Ishikawa (cell line): ENCODE results near the gene HMGB3.

Source experiments
- CEBPB ChIP-seq: IDR thresholded peaks from 2 replicates; pipeline ENCODE4 v1.6.1; 2012
- CREB1 ChIP-seq: IDR thresholded peaks from 2 replicates; pipeline ENCODE4 v1.6.1; 2012; ENCODE audit warnings: low read depth
- EGR1 ChIP-seq: IDR thresholded peaks from 2 replicates; pipeline ENCODE4 v1.6.1; 2012
- EP300 ChIP-seq: IDR thresholded peaks from 2 replicates; pipeline ENCODE4 v1.6.1; 2012; ENCODE audit warnings: borderline replicate concordance
- MAX ChIP-seq: IDR thresholded peaks from 2 replicates; pipeline ENCODE4 v1.6.1; 2012
- NFIC ChIP-seq: IDR thresholded peaks from 2 replicates; pipeline ENCODE4 v1.6.1; 2012
- RAD21 ChIP-seq: IDR thresholded peaks from 2 replicates; pipeline ENCODE4 v1.6.1; 2012; ENCODE audit warnings: low read depth
- REST ChIP-seq: IDR thresholded peaks from 2 replicates; pipeline ENCODE4 v1.6.1; 2012; ENCODE audit warnings: low read depth, mild to moderate bottlenecking
- TAF1 ChIP-seq: IDR thresholded peaks from 2 replicates; pipeline ENCODE4 v1.6.1; 2012; ENCODE audit warnings: low read depth, mild to moderate bottlenecking
- TEAD4 ChIP-seq: IDR thresholded peaks from 2 replicates; pipeline ENCODE4 v1.6.1; 2012
- YY1 ChIP-seq: IDR thresholded peaks from 2 replicates; pipeline ENCODE4 v1.6.1; 2012; ENCODE audit warnings: low read depth

GRCh38 chrX:150977411-150978162, 5.5 kb upstream of the HMGB3 start:
- TF ChIP-seq RAD21 (no peak), MAX (no peak), EP300 (no peak), YY1 (no peak), TAF1 (no peak), CEBPB (no peak), EGR1 (no peak), CREB1 (no peak), NFIC (no peak), REST (no peak), TEAD4 (no peak)
